Panc1 (cell line): ENCODE measurements around the gene ATXN1. TPM values are rescaled to one million over a fixed set of nuclear protein-coding genes. Genes with fewer than 3 reads are reported as not detected.

ENCODE experiments used
- ATAC-seq: fragments of 200-7000 bp; cut with Tn5 transposase; 2 replicates; pipeline ENCODE4 v1.9.1; 2020; ENCODE audit warnings: mild to moderate bottlenecking, moderate library complexity
- BruUV-seq: library from RNA; stranded (reverse); fragments of 400-500 nt; replicated peaks from 2 replicates; lab custom pipeline; 2021; lab: Mats Ljungman, UMichigan
- CTCF ChIA-PET: fragments of 300-600 bp; sonication (Branson Sonifier 250); formaldehyde crosslinking; loops from one replicate; lab custom pipeline; 2022; ENCODE audit warnings: antibody characterized with exemption; lab: Charles Lee
- POLR2A ChIA-PET: fragments of 300-600 bp; sonication (Branson Sonifier 250); formaldehyde crosslinking; loops from one replicate; lab custom pipeline; 2022; ENCODE audit warnings: antibody characterized with exemption; lab: Charles Lee
- DNase-seq: peaks from one replicate; pipeline ENCODE4 v3.0.0-alpha.2; 2010; ENCODE audit warnings: low read depth, low spot score
- H3K27ac ChIP-seq: 2 replicates; pipeline ENCODE4 v1.5.1; 2011; ENCODE audit warnings: mild to moderate bottlenecking, low read length, inconsistent platforms
- H3K27me3 ChIP-seq: fragments of 200-500 bp; sonication (Bioruptor generic); 2 replicates; pipeline ENCODE4 v1.6.0; 2014; ENCODE audit warnings: low read length, inconsistent platforms; ENCODE audit not compliant: control insufficient read depth, insufficient read depth
- H3K36me3 ChIP-seq: fragments of 200-500 bp; sonication (Bioruptor generic); 2 replicates; pipeline ENCODE4 v1.5.1; 2014; ENCODE audit warnings: inconsistent platforms, mild to moderate bottlenecking, low read length, moderate library complexity; ENCODE audit not compliant: control insufficient read depth, insufficient read depth
- H3K4me1 ChIP-seq: 2 replicates; pipeline ENCODE4 v1.5.1; 2011; ENCODE audit warnings: inconsistent platforms, mild to moderate bottlenecking, low read length, moderate library complexity; ENCODE audit not compliant: control insufficient read depth, insufficient read depth
- H3K4me3 ChIP-seq, 2 experiments: 2 replicates each; pipeline ENCODE4 v1.5.1; 2011 to 2012; ENCODE audit warnings: low read depth in 2 of 2, low read length in 2 of 2, mild to moderate bottlenecking in 2 of 2, inconsistent platforms in 1 of 2, moderate library complexity in 1 of 2
- H3K9me3 ChIP-seq: fragments of 200-500 bp; sonication (Bioruptor generic); 2 replicates; pipeline ENCODE4 v1.5.1; 2014; ENCODE audit warnings: low read depth, mild to moderate bottlenecking, inconsistent platforms, low read length, moderate library complexity; ENCODE audit not compliant: control insufficient read depth, insufficient read depth
- CTCF ChIP-seq: fragments of 450-650 bp; IDR thresholded peaks from 2 replicates; pipeline ENCODE4 v1.5.1; 2017; ENCODE audit warnings: mild to moderate bottlenecking
- POLR2AphosphoS5 ChIP-seq: IDR thresholded peaks from 2 replicates; pipeline ENCODE4 v1.6.1; 2012; ENCODE audit warnings: mild to moderate bottlenecking, low read depth, low read length, moderate library complexity
- REST ChIP-seq, 2 experiments: IDR thresholded peaks; 2 replicates each; pipeline ENCODE4 v1.6.1; 2011 to 2012; ENCODE audit warnings: low read depth in 2 of 2, control low read depth in 1 of 2, low read length in 1 of 2, mild to moderate bottlenecking in 1 of 2, moderate library complexity in 1 of 2; ENCODE audit not compliant: insufficient read depth in 1 of 2
- SIN3A ChIP-seq: IDR thresholded peaks from 2 replicates; pipeline ENCODE4 v1.6.1; 2012; ENCODE audit warnings: low read depth, mild to moderate bottlenecking, low read length, moderate library complexity, borderline replicate concordance; ENCODE audit not compliant: insufficient read depth
- TCF7L2 ChIP-seq: IDR thresholded peaks from 2 replicates; pipeline ENCODE4 v1.6.1; 2011; ENCODE audit warnings: mild to moderate bottlenecking, low read depth, low read length, inconsistent platforms
- in situ Hi-C: cut with HindIII; loops from 2 replicates; pipeline ENCODE4 v1.10.0; 2016; ENCODE audit warnings: low sequenced_read_pairs, low pct_unique_long_range_greater_than_20kb
- intact Hi-C: fragments of 100-400 bp; cut with micrococcal nuclease; formaldehyde crosslinking; loops from one replicate; pipeline ENCODE4 v1.10.0; 2022; ENCODE audit not compliant: unreplicated experiment
- total RNA-seq: library from RNA; stranded (reverse); gene quantifications from one replicate; pipeline ENCODE4 v1.2.1, GENCODE V29; 2021; ENCODE audit not compliant: unreplicated experiment

The ATXN1 gene
- total RNA-seq, 1 experiment from 2014 or later: 67.1 TPM

- no peak for DNase-seq
- Histone ChIP-seq H3K9me3 (no peaks in the 10 kb centered on the region), H3K4me3 (no peak overlapping the region), H3K4me1 (no peaks in the 10 kb centered on the region), H3K27ac (no peak overlapping the region), H3K36me3 (no peaks in the 10 kb centered on the region; the same call in 1 of the 2 replicates), H3K27me3 (no peaks in the 10 kb centered on the region)
- in situ Hi-C loops: no loop called here
- ChIA-PET POLR2A (no interaction called here), CTCF (no interaction called here)
- no peak for ATAC-seq
- BruUV-seq: no TSS peak
- intact Hi-C loops: no loop called here
- TF ChIP-seq SIN3A: no peak
These were observed 269.5 kb downstream of the ATXN1 start for GRCh38 chr6:16491666-16492313.

- Histone ChIP-seq H3K4me1 (no peaks in the 10 kb centered on the region), H3K27ac (no peak overlapping the region), H3K36me3 (no peaks in the 10 kb centered on the region; the same call in 1 of the 2 replicates), H3K9me3 (no peaks in the 10 kb centered on the region), H3K27me3 (no peaks in the 10 kb centered on the region), H3K4me3 (no peak overlapping the region)
- in situ Hi-C loops (no loop called here), intact Hi-C loops (no loop called here)
- ATAC-seq (no peak), DNase-seq (no peak)
- TF ChIP-seq REST (IDR thresholded peaks at IDR 0.05; ENCODE audit: insufficient read depth in 1 of 2, low read depth in 2 of 2, low read length in 1 of 2) (no peak), TCF7L2 (no peak), POLR2AphosphoS5 (no peak), CTCF (no peak), SIN3A (no peak)
- no TSS peak for BruUV-seq
- CTCF ChIA-PET: interaction anchor here (0.6 kb wide), 1 partner anchor 1575 kb away, joined by 6 read pairs; no protein-coding TSS in a partner anchor
- POLR2A ChIA-PET: no interaction called here
These were observed 270.6 kb downstream of the ATXN1 start for GRCh38 chr6:16490616-16491015.

- ATAC-seq (no peak), DNase-seq (no peak)
- H3K4me3 ChIP-seq: no peak overlapping the region
- CTCF ChIA-PET: no interaction called here
- no peaks in the 10 kb centered on the region for H3K4me1 ChIP-seq
- H3K27me3 ChIP-seq: no peaks in the 10 kb centered on the region
- in situ Hi-C loops: no loop called here
- H3K27ac ChIP-seq: no peak overlapping the region
- no peaks in the 10 kb centered on the region for H3K9me3 ChIP-seq
- BruUV-seq: no TSS peak
- POLR2A ChIA-PET: interaction anchor here (0.6 kb wide), 1 partner anchor 625 kb away, joined by 6 read pairs; no protein-coding TSS in a partner anchor
- intact Hi-C loops: no loop called here
- no peak for TF ChIP-seq CTCF
- no peak for TF ChIP-seq SIN3A
- no peak for TF ChIP-seq REST (IDR thresholded peaks at IDR 0.05; ENCODE audit: insufficient read depth in 1 of 2, low read depth in 2 of 2, low read length in 1 of 2)
- TF ChIP-seq POLR2AphosphoS5: no peak
- no peak for TF ChIP-seq TCF7L2
- no peaks in the 10 kb centered on the region; the same call in none of the 2 replicates for H3K36me3 ChIP-seq
These were observed 272.4 kb downstream of the ATXN1 start for GRCh38 chr6:16488813-16489212.
